CD4-positive, alpha-beta T cell treated with Interleukin-21 for 1 hour (primary cell): Measurements from ENCODE around the gene TMA16.

Experiments used
- DNase-seq: peaks from one replicate; pipeline ENCODE4 v3.0.0-alpha.2; 2020

TMA16 gene

DNA sequence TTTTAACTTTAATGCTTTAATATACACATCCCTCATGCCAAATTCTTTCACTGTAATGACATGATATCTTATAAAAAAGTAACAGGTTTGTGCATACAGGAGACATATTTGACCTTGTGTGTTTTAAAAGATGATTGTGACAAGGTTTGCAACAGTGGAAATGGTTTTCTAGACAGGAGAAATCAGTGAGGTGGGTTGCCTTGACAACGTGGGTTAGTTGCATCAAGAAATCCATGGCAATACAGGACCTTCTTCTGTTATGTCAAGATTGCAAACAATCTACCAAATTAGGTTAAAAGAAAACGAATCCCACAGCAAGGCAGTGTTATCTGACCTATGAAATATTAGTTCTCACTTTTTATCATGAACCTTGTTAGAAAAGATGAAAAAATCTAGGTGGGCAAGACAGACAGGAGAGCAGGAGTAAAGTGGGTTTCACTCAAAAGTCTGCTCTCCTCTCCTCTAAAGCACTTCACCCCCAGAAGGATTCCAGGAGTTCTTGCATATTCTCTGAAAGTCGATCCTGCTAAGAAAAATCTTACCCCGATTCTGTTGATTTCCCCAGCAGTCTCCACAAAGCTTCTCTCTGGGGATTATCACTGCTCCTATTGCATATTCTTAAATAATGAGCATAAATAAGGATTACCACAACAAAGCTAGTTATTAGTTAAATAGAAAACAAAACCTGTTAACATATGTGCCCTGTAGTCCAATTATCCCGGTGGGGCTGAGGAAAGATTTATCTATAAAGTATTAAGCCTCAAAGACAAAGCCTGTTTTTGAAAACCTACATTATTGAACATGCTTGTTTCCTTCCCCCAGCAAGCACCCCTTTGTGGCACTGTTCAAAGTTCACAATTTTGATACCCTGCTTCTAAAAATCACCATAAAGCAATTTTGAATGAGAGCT, 71.0 kb downstream of the TMA16 start:
- DNase-seq, result no peak

DNA sequence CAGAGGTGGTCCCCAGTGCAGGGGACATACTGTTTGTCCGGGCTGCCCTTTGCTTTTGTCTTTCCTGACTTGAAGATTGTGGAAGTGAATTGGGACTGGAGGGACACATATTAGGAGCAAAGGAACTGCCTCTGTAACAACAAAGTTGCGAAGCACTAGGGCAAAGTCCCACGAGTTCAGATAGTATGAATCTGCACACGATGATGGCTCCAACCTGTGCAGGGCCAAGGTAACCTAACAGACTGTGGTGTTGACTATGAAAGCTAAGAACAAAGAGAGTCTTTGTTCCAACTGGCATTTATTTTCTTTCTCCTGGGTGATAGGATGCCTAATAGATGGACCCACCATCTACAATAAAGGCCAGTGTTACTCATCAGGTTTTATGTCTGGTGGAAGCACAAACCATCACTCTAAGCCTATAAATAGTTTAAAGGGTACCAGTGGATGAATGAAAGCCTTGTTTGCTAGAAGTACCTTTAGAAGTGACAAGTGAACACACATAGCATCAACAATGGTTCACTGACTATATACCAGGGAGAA, 71.8 kb downstream of the TMA16 start:
- DNase-seq, result no peak

DNA sequence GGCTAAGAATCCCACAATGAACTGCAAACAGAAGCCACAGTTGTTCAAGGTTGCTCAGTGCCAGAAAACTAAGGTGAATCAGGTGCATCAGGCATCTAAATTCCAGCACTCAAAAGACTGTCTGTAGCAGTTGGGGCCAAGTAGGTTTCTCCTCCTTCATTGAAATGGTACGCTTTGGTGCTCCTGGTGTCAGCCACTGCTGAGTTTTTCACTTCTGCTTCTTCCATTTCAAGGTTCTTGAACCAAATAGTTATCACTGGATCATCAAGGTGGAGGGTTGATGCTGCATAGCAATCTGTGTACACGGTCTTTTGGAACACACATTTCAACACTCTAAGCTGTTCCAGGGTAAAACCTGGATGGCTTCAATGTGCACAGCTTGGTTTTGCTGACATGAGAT, 74.4 kb downstream of the TMA16 start:
- no peak for DNase-seq
